Activated CD4-positive, CD25-positive, alpha-beta regulatory T cell treated with anti-CD3 and anti-CD28 coated beads, Interleukin-2, amount 50 U/mL, for 72 hours (primary cell): ENCODE measurements around the gene KIF9.
"Not testable (repeated sequence)": the region's sequence is repeated elsewhere in the genome, so short reads cannot be mapped to it uniquely, and the experiment has no call there.

ENCODE experiments used
- DNase-seq: peaks from one replicate; pipeline ENCODE4 v3.0.0; 2021

Gene KIF9

DNA sequence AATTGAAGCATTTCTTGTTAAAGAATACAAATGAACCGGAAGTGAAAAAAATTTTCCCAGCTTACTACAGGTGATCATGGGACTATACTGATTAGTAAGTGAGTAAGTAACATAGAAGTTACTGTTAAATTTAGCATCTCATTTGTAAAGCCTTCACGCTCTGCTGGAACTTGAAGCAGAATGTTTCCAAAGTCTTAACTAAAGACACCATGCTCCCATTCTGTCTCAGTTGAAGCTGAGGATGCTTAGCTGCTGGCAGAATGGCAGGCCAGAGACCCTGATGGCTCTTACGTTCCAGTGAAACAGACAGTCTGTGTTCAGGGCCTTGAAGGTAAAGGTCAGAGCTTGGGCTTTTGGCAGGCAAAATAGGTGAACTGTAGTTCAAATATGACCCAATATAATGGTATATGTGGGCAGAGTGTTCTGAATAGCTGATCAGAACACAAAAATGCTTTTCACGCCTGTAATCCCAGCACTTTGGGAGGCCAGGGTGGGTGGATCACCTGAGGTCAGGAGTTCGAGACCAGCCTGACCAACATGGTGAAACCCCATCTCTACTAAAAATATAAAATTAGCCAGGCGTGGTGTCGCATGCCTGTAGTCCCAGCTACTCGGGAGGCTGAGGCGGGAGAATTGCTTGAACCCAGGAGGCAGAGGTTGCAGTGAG, 9.3 kb upstream of the KIF9 start:
- DNase-seq, result not testable (repeated sequence)

DNA sequence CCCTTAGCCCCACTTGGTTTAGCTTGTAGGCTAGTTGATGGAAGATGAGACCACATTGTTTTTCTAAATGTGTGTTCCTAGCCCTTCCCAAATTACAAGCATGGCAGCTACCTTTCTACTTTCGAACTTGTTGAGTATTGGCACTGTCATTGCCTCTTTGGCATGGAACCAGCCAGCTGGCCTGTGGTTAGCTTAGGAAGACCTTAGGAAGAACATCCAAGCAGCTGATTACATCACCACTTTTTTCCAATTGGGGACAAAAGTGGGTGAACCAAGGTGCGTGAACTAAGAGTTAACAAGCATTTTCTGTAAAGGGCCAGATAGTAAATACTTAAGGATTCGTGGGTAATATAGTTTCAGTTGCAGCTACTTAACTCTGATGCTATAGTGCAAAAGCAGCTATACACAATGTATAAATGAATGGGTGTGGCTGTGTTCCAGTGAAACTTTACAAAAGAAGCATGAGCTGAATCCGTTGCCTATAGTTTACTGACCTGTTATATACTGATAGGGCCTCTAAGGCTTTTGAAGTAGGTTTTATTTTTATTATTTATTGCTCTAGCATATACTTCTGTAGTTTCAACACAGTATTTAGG, 8.7 kb upstream of the KIF9 start:
- no peak for DNase-seq

DNA sequence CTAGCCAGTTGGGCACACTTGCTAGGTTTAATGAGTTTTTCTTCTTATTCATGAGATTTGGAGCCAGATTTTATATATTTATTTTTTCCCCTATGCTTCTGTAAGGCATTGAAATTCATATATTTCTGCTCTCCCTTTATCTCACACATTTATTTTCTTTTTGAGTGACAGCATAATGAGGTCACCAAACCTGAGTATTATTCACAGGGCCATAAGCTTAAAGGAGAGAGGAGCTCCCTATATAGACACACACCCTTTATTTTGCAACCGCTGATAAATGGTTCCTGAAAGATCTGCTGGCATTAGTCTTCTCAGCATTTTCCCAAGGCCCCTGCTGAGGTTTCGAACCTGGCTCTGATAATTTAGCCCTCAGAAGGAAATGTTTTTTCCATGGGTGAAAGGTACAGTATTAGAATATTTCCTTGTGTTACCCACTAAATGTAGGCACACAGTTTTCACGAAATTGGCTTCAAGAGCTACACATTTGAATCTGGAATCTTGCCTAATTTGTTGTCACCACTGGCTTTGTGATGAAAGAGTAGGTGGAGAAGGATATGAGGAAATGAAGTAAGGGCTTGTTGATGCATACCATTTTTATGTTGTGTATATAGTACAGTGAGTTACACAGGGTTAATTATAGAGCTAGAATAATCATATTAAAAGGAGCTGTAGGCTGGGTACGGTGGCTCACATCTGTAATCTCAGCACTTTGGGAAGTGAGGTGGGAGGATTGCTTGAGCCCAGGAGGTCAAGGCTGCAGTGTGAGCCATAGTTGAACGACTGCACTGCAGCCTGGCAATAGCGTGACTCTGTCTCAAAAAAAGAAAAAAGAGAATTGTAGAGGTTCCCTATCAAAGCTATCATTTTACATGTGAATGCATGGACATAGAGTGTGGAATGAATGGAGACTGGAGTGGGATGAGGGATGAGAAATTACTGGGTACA, 6.6 kb upstream of the KIF9 start:
- no peak for DNase-seq

DNA sequence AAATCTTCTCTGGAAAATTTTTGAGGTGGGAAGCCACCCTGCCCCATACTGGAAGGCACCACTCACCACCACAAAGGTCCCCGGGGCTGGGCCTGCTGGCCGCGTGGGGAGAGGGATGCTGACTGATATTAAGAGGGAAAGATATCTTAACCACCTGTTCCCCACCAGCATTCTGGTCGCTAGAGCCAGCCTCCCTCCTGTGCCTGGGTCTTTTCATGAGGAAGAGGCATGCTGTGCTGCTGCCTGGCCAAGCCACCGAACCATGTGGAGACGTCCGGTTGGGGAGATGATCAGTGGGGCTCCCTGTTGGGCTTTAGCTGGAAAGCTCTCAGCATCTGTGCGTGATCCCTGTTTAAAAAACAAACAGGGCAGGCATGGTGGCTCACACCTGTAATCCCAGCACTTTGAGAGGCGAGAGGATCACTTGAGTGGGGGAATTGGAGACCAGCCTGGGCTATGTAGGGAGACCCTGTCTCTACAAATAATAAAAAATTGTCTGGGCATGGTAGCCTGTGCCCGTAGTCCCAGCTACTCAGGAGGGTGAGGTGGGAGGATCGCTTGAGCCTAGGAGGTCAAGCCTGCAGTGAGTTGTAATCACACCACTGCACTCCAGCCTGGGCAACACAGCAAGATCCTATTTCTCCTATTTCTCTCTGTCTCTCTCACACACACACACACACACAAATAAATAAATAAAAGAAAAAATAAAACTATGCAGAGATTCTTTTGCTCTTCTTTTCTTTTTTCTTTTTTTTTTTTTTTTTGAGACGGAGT, 1.2 kb upstream of the KIF9 start:
- DNase-seq, result no peak

DNA sequence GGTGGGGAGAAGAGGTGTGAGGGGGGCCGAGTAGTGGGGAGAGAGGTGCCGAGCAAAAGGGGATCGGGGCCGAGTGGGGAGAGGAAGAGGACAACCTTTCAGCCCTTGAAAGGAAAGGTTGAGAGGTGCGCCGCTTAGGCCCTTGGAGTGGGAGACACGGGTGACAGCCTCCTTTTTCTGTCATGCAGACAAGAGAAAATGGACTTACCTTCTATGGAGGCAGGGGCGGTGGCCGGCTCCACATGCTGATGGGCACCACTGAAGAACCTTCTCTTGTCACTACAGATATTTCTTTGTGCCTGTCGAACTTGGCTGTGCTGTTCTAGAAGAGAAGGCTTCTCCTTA, 566 bp upstream of the KIF9 start:
- no peak for DNase-seq

DNA sequence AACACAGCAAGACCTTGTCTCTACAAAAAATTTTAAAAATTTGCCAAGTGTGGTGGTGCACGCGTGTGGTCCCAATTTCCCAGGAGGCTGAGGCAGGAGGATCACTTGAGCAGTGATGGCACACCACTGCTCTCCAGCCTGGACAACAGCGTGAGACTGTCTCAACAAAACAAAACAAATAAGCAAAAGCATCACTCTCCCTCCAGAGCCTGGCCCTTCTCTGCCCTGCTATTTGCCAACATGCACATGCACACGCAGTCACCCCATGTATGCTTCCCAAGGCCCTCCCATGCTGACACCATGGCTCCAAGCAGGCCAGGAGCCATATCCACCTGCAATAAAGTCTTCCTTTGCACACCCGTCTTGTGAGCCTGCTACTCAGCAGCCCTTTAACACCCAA, 2.1 kb downstream of the KIF9 start:
- DNase-seq, result no peak

DNA sequence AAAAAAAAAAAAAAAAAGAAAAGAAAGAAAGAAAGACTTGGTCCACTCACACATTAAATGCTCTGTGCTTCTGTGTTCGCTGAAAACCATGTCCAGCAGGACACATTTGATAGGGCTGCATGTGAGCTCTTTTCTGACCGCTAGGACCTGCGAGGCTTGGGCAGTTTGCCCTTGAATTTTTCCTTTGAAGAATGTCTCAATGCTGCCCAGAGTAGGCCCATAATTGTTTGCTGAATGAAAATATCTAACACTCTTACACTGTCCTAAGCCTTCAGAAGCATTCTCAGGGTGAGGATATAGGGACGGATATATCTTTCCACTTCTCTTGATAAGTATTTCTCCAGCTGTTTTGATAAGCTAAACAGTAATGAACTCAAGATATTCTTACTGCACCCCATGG, 6.0 kb downstream of the KIF9 start:
- no peak for DNase-seq

DNA sequence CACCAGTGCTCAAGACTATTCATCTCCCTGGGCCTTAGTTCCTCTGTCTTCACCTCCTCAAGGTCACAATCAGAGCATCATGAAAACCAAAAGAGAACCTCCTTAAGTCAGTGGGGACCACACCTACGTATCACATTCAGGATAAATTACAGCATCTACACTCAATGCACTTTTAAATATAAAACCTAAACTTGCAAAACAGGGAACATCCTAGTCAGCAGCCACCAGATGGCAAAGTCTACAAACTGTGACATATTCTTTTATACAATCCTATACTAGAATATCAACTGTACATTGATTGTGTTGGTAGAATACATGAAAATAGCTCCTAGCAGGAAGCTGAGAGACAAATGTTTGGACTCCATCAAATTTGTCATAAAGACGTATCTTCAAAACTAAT, 7.9 kb downstream of the KIF9 start:
- no peak for DNase-seq

DNA sequence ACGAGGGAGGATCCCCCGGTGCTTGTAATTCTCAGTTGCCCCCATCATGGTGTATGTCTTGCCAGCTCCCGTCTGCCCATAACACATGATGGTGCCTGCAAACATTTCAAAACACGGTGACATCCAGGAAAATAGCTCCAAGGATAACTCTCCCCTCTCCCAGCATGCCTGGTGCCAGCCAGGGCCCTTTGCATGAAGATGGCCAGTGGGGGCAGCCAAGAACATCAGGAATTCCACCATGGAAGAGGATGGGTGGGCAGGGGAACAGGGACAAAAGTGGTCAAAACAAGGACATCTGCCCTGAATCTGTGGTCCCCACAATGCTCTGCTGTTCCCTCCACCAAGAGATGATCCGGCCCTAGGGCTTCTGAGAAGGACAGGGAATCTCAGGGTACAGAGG, 9.0 kb downstream of the KIF9 start:
- no peak for DNase-seq

DNA sequence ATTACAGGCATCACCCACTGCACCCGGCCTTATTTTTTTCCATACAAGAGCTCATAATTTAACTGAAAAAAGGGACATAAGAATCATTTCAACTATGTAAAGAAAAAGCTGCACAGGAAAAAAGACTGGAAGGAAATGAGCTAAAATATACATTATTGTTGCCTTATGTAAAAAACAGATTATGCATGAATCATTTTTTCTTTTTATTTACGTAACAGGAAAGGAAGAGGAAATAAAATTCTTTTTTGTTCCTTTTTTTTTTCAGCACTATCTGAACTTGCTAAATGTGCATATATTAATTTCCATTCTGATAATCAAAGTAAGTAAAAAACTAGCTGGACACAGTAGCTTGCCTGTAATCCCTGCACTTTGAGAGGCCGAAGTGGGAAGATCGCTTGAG, 12.1 kb downstream of the KIF9 start:
- DNase-seq, result no peak

DNA sequence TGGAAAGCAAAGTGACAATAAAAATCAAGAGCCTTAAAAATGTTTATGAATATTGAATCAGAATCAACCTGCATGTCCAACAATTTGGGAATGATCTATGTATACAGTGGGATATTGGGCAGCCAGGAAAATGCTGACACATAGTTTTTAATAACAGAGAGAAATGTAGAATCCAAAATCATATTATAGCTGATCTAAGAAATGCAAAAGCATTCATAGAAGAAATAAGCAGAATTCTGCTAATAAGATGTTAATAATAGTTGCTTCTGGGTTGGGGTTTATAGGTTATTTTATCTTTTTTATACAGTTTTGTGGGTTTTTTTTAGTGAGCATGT, 15.1 kb downstream of the KIF9 start:
- no peak for DNase-seq

DNA sequence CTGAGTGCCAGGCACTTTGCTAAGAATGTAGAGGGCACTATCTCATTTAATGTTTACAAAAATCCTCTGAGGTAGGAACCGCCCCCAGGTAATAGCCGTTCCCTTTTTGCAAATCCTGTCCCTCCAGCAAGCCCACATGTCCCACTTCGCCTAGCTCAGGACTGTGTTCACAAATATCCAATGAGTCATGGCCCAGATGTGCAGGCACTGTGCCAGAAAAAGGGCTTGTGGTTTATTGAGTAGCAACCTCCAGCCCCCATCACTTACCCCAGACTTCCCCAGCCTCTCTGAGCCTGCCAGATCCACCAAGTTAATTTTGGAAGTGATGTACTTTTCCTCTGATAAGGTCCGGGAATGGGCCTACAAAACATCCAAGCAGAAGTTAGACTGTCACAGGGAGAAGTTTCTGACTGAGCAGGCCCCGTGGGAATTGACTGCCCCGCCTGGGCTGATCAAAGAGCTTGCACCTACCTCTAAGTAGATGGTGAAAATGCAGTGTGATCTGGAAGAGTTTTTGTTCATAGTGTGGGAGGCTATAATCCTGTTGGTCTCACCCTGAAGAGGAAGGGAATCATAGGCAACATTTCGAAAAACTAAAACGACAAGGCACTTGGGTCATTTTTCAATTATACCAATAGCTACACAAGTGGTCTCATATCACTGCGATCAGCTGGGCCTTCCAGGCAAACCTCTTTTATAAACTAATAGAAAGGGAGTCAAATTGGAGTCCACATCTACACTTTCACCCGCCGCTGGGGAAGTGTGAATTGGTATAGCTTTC, 15.7 kb downstream of the KIF9 start:
- DNase-seq, result no peak

DNA sequence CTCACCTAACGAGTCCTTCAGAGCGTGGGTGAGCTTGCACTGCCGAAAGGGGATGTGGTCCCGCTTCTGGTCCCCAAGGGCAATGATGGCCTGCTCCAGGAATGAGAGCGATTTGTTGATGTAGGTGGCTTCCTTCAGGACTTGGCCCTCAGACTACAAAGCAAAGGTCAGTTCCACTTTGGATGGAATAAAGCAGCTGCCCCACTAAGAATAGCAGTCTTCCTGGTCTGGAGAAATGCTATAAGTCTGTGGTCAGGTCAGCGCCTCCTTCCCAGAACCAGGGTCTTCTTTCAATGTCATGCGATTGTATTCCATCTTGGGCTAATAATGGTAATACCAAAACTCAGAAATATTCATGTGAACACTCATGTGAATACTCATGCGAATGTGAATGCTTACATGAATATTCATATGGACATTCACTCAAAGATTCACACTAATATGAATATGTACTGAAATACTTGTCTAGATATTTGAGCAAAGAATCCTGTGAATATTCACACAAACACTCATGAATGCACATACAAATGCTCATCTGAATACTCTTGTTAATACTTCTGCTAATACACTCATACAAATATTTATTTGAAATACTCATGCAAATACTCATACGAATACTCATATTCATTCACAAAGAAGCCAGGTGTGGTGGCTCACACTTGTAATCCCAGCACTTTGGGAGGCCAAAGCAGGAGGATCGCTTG, 16.7 kb downstream of the KIF9 start:
- DNase-seq, result peak; percentile 4

DNA sequence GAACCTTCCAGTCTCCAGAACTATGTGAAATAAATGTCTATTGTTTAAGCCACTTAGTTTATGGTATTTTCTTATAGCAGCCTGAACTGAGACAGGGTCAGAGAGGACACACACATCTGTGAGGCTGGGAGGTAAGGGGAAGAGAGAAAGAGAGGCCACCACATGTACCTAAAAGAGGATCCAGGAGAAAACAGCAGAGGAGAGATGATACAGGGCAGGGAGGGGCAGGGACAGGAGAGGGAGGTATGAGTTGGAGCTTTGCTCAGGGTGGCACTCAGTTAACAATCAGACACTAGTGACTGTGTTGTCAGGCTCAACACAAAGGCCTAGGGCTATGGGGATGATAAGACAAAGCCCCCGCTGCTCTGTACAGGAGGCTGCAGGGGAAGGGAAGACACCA, 17.6 kb downstream of the KIF9 start:
- DNase-seq, result peak; percentile 3

DNA sequence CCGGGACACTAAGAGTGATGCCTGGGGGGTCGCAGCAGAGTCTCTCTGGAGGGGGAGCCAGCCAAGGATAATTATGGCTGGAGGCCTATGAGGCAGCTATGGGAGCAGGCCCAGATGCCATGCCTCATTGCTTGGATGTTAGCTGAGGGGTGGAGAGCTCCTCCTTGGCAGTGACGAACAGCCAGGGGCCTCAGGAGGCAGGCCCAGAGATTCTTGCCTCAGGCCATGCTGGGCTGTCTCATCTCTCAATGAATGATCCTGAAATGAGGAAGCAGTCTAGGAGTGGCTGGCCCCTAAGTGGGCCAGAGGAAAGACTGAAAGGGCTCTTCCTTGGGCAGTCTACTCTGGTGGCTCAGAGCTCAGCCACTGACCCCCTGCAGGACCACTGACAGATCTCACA, 21.3 kb downstream of the KIF9 start:
- DNase-seq, result no peak

DNA sequence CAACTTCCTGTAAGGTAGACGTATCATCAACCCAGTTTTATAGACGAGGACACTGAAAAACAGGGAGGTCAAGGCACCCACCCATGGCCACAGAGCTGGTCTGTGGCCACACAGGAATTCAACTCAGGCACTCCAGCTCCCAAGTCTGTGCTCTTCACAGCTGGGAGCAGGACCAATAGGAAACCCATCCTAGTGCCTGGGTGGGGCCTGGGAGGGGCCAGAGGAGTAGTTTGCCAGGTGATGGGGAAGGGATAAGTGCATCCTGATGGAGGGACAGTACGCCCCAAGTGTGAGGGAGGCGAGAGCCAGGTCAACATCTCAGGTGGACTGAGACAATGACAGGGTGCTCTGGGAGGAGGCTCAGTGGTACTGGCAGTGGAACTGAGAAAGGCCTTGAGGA, 22.0 kb downstream of the KIF9 start:
- no peak for DNase-seq

DNA sequence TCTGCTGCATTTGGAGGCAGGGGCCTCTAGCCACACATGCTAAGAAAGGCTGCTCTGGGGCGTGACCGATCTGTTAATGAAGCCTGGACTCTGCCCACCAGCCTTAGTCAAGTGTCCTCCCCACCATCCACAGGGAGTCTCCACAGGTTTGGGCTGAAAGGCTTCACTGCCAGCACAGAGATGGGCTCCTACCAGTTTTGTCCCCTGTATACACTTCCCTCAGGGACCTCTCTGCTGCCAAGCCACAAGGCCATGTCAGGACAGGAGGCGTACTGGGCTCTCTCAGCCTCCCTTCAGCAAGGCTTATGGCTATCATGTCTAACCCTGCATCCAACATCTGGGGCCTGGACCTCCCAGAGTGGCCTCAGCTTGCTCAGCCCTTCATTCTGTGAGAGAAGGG, 23.5 kb downstream of the KIF9 start:
- no peak for DNase-seq

DNA sequence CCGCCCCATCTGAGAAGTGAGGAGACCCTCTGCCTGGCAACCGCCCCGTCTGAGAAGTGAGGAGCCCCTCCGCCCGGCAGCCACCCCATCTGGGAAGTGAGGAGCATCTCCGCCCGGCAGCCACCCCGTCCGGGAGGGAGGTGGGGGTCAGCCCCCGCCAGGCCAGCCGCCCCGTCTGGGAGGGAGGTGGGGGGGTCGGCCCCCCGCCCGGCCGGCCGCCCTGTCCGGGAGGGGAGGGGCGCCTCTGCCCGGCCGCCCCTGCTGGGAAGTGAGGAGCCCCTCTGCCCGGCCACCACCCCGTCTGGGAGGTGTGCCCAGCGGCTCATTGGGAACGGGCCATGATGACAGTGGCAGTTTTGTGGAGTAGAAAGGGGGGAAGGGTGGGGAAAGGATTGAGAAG, 26.3 kb downstream of the KIF9 start:
- DNase-seq, result not testable (repeated sequence)

DNA sequence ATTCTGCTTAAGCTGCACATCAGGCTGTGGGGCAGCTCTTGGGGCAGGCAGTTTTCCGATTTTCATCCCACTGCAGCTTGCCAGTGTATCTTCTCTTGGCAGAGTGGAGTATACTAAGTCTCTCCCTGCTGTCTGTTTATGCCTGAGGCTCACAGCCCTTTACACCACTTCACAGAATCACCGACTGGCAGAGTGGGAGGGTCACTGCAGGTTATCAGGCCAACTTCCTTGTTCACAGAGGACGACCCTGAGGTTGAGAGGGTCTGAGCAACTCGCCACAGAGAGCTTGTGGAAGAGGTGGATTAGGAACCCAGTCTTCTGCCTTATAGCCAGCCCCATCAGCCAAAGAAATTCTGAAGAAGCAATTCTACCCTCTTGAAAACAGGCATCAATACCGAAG, 30.9 kb downstream of the KIF9 start:
- DNase-seq, result no peak

DNA sequence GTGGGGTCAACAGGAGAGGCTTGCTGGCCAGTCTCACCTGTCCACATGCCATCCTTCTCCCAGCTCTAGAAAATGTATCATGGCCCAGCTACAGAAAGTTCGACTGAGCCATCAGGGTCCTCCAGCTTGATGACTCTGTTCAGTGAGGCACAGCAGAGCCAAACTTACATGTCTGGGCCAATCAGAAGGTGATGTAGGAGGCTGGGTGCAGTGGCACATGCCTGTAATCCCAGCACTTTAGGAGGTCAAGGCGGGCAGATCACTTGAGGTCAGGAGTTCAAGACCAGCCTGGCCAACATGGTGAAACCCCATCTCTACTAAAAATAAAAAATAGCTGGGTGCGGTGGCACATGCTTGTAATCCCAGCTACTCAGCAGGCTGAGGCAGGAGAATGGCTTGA, 31.5 kb downstream of the KIF9 start:
- DNase-seq, result not testable (repeated sequence)

DNA sequence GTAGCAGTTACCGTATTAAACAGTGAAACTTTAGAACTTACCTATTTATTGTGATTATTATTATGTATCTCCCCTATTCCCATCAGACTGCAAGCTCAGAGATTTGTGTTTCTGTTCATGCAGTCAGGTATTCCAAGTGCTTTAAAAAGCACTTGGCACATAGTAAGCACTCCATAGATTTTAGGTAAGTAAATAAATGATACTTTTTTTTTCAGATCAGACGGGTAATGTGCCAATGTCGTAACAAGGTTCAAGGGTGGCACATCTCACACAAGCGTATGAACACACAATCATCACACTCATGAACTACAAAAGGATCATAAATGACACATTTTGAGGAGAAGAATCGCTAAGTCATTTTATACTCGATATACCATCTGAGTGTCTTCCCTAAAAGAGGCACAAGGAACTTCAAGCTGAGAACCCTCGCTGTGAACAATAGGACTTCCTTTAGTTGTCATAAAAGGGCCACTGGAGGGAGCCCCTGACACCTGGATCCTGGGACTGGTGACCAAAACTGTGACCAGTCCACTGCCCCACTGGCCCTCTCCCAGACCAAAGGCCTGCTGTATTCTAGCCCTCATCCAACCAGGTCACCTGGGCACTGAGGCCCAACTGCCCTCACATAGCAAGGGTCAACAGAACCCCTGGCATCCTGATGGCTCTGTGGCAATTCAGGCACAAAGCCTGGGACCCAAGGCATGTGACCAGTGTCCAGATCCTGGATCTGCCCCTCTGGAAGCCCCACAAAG, 32.1 kb downstream of the KIF9 start:
- no peak for DNase-seq
